Fibroblast of villous mesenchyme (primary cell): ENCODE results near the gene BAG3. TPM values are rescaled to one million over a fixed set of nuclear protein-coding genes. Genes with fewer than 3 reads are reported as not detected.

Experiments used
- DNase-seq: peaks from one replicate; pipeline ENCODE4 v3.0.0-alpha.2; 2010; ENCODE audit warnings: low read depth
- H3K4me3 ChIP-seq: 2 replicates; pipeline ENCODE4 v1.5.1; 2011; ENCODE audit warnings: low read depth, mild to moderate bottlenecking, low read length
- CTCF ChIP-seq: IDR thresholded peaks from 2 replicates; pipeline ENCODE4 v1.5.1; 2012; ENCODE audit warnings: low read depth, mild to moderate bottlenecking, low read length; ENCODE audit not compliant: insufficient read depth
- total RNA-seq: library from RNA; depleted of rRNA; stranded (reverse); fragments of >200 nt; gene quantifications from 2 replicates; pipeline ENCODE4 v1.2.3, GENCODE V29; 2012

BAG3 gene
- total RNA-seq, 1 donor = 18.6 TPM

- DNase-seq = no peak
- no peak for TF ChIP-seq CTCF
- no peak overlapping the region for H3K4me3 ChIP-seq
Observed at GRCh38 chr10:119666709-119667004, 15.5 kb downstream of the BAG3 start.

GRCh38 chr10:119667562-119668328 is 16.6 kb downstream of the BAG3 start:
- H3K4me3 ChIP-seq = no peak overlapping the region
- TF ChIP-seq CTCF = peak; percentile 6
- DNase-seq = peak; percentile 91

- no peak for TF ChIP-seq CTCF
- DNase-seq = no peak
- no peak overlapping the region for H3K4me3 ChIP-seq
Observed at GRCh38 chr10:119668461-119668860, 17.3 kb downstream of the BAG3 start.

- no peak for DNase-seq
- no peak for TF ChIP-seq CTCF
- H3K4me3 ChIP-seq = no peak overlapping the region
Observed at GRCh38 chr10:119669331-119669730, 18.2 kb downstream of the BAG3 start.

GRCh38 chr10:119669975-119670640 is 18.9 kb downstream of the BAG3 start:
- DNase-seq = no peak
- TF ChIP-seq CTCF = no peak
- no peak overlapping the region for H3K4me3 ChIP-seq

GRCh38 chr10:119670717-119671116 is 19.5 kb downstream of the BAG3 start:
- no peak for DNase-seq
- H3K4me3 ChIP-seq = no peak overlapping the region
- TF ChIP-seq CTCF = no peak
